BE2C (cell line): ENCODE results near the gene STRIP1.
"Not testable (repeated sequence)": the region's sequence is repeated elsewhere in the genome, so short reads cannot be mapped to it uniquely, and the experiment has no call there.

Experiments used
- DNase-seq: peaks from one replicate; pipeline ENCODE4 v3.0.0-alpha.2; 2020
- H3K27me3 ChIP-seq: fragments of 250-450 bp; sonication (Bioruptor Pico); 2 replicates; pipeline ENCODE4 v1.5.1; 2020; ENCODE audit warnings: mild to moderate bottlenecking
- H3K36me3 ChIP-seq: fragments of 250-450 bp; sonication (Bioruptor Pico); 2 replicates; pipeline ENCODE4 v1.5.1; 2020; ENCODE audit warnings: mild to moderate bottlenecking
- H3K4me1 ChIP-seq: fragments of 250-450 bp; sonication (Bioruptor Pico); 2 replicates; pipeline ENCODE4 v1.5.1; 2020
- H3K4me3 ChIP-seq: 2 replicates; pipeline ENCODE4 v1.5.1; 2011; ENCODE audit warnings: low read depth, low read length
- H3K9me3 ChIP-seq: fragments of 250-450 bp; sonication (Bioruptor Pico); 2 replicates; pipeline ENCODE4 v1.5.1; 2020
- CTCF ChIP-seq: IDR thresholded peaks from 2 replicates; pipeline ENCODE4 v1.5.1; 2012; ENCODE audit warnings: mild to moderate bottlenecking, low read depth, low read length

The STRIP1 gene

GRCh38 chr1:110074166-110074565, 39.7 kb downstream of the STRIP1 start:
- DNase-seq: no peak
- Histone ChIP-seq H3K36me3 (no peaks in the 10 kb centered on the region), H3K4me1 (no peaks in the 10 kb centered on the region), H3K4me3 (no peak overlapping the region), H3K9me3 (no peaks in the 10 kb centered on the region), H3K27me3 (no peaks in the 10 kb centered on the region)
- no peak for TF ChIP-seq CTCF

- no peaks in the 10 kb centered on the region for H3K36me3 ChIP-seq
- DNase-seq: no peak
- no peaks in the 10 kb centered on the region for H3K27me3 ChIP-seq
- no peak for TF ChIP-seq CTCF
- no peaks in the 10 kb centered on the region for H3K9me3 ChIP-seq
- no peaks in the 10 kb centered on the region for H3K4me1 ChIP-seq
- no peak overlapping the region for H3K4me3 ChIP-seq
Observed at GRCh38 chr1:110076789-110077500, 42.5 kb downstream of the STRIP1 start.

GRCh38 chr1:110079995-110080394, 45.6 kb downstream of the STRIP1 start:
- not testable (repeated sequence) for H3K27me3 ChIP-seq

GRCh38 chr1:110081061-110081460, 46.6 kb downstream of the STRIP1 start:
- Histone ChIP-seq H3K27me3 (no peaks in the 10 kb centered on the region), H3K4me3 (no peak overlapping the region), H3K36me3 (no peaks in the 10 kb centered on the region), H3K9me3 (no peaks in the 10 kb centered on the region), H3K4me1 (no peaks in the 10 kb centered on the region)
- no peak for DNase-seq
- TF ChIP-seq CTCF: no peak

More at GRCh38 chr1:110079995-110080394, 45.6 kb downstream of the STRIP1 start:
- not testable (repeated sequence) for H3K4me3 ChIP-seq, H3K4me1 ChIP-seq, H3K9me3 ChIP-seq, DNase-seq, H3K36me3 ChIP-seq

GRCh38 chr1:110082477-110082876, 48.1 kb downstream of the STRIP1 start:
- H3K4me1 ChIP-seq: no peaks in the 10 kb centered on the region
- DNase-seq: no peak
- TF ChIP-seq CTCF: no peak
- H3K27me3 ChIP-seq: no peaks in the 10 kb centered on the region
- no peaks in the 10 kb centered on the region for H3K36me3 ChIP-seq
- H3K9me3 ChIP-seq: no peaks in the 10 kb centered on the region
- H3K4me3 ChIP-seq: no peak overlapping the region

GRCh38 chr1:110083061-110083865, 48.8 kb downstream of the STRIP1 start:
- DNase-seq: no peak
- no peaks in the 10 kb centered on the region for H3K36me3 ChIP-seq
- no peak for TF ChIP-seq CTCF
- peaks cover 1% of the 10 kb centered on the region; the same call in 1 of the 2 replicates for H3K4me1 ChIP-seq
- no peaks in the 10 kb centered on the region for H3K9me3 ChIP-seq
- H3K27me3 ChIP-seq: no peaks in the 10 kb centered on the region
- no peak overlapping the region for H3K4me3 ChIP-seq
